Smooth muscle cell (in vitro differentiated cells): Measurements from ENCODE around the gene GSTO2. TPM values are rescaled to one million over a fixed set of nuclear protein-coding genes. Genes with fewer than 3 reads are reported as not detected.
A peak's percentile ranks its signal among the peaks of the same experiment; 100 is the strongest.

Experiments used
- DNase-seq: peaks from one replicate; lab custom pipeline; 2025; ENCODE audit not compliant: unreplicated experiment; lab: John Stamatoyannopoulos, UW
- H2AFZ ChIP-seq: fragments of 200-600 bp; sonication (generic); 2 replicates; pipeline ENCODE4 v1.6.0; 2016; ENCODE audit warnings: antibody characterized with exemption, low read depth, mild to moderate bottlenecking
- H3F3A ChIP-seq: fragments of 200-600 bp; sonication (generic); 2 replicates; pipeline ENCODE4 v1.6.0; 2017; ENCODE audit warnings: antibody characterized with exemption, low read depth
- H3K27ac ChIP-seq: fragments of 200-600 bp; sonication (generic); 2 replicates; pipeline ENCODE4 v1.5.1; 2016; ENCODE audit warnings: low read depth, mild to moderate bottlenecking
- H3K27me3 ChIP-seq: fragments of 200-600 bp; sonication (generic); 2 replicates; pipeline ENCODE4 v1.6.1; 2016; ENCODE audit warnings: low read depth, mild to moderate bottlenecking
- H3K36me3 ChIP-seq: fragments of 200-600 bp; sonication (generic); 2 replicates; pipeline ENCODE4 v1.5.1; 2016; ENCODE audit warnings: low read depth
- H3K4me1 ChIP-seq: fragments of 200-600 bp; sonication (generic); 2 replicates; pipeline ENCODE4 v1.5.1; 2016; ENCODE audit warnings: low read depth
- H3K4me2 ChIP-seq: fragments of 200-600 bp; sonication (generic); 2 replicates; pipeline ENCODE4 v1.6.0; 2016; ENCODE audit warnings: mild to moderate bottlenecking
- H3K4me3 ChIP-seq: fragments of 200-600 bp; sonication (generic); 2 replicates; pipeline ENCODE4 v1.5.1; 2016; ENCODE audit warnings: mild to moderate bottlenecking
- H3K79me2 ChIP-seq: fragments of 200-600 bp; sonication (generic); 2 replicates; pipeline ENCODE4 v1.6.0; 2016; ENCODE audit warnings: low read depth, mild to moderate bottlenecking
- H3K9ac ChIP-seq: fragments of 200-600 bp; sonication (generic); 2 replicates; pipeline ENCODE4 v1.6.0; 2016; ENCODE audit warnings: low read depth
- H3K9me3 ChIP-seq: fragments of 200-600 bp; sonication (generic); replicated peaks from 2 replicates; pipeline ENCODE4 v1.5.1; 2016; ENCODE audit warnings: low read depth
- H4K20me1 ChIP-seq: fragments of 200-600 bp; sonication (generic); 2 replicates; pipeline ENCODE4 v1.6.0; 2016; ENCODE audit warnings: low read depth
- WGBS: methylation state at CpG from one replicate; pipeline ENCODE4 v1.1.7; 2016; ENCODE audit warnings: low lambda C conversion rate; 5-methylcytosine and 5-hydroxymethylcytosine counted together
- polyA plus RNA-seq: library from polyadenylated mRNA; unstranded; fragments of >200 nt; fragmentation: Nextera tagmentation; extraction: Ambion mirVana; gene quantifications from 2 replicates; pipeline ENCODE4 v1.2.1, GENCODE V29; 2016
- total RNA-seq: library from RNA; depleted of rRNA; stranded (reverse); fragments of >200 nt; gene quantifications from 2 replicates; pipeline ENCODE4 v1.2.3, GENCODE V29; 2014
- TF ChIP-seq, protein P1 (sequence below): fragments of 200-600 bp; sonication (generic); IDR thresholded peaks from 2 replicates; pipeline ENCODE4 v1.5.1; 2017; ENCODE audit warnings: borderline replicate concordance, mild to moderate bottlenecking, antibody characterized with exemption; ENCODE audit not compliant: insufficient read depth, poor library complexity, severe bottlenecking

The GSTO2 gene
- total and polyA plus RNA-seq, 2 experiments from 2014 or later, result 2.1 to 3.7 TPM

DNA sequence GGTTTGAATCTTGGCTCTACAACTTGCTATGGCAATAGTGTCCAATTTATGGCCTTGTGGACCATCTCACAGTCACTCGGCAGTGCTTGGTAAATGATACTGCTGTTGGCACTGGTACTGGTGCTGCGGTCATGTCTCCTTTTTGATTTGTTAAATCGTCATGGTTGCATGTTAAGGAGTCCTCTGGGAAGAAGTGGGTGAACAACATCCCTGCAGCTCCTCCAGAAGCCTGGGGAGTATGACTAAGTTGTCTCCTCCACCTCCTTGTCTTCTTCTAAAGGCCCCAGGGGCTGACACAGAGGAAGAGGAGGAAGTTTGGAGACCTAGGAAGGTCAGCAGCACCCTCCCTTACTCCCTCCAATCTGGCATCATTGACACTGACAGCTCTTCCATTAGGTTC, 60.8 kb downstream of the GSTO2 start:
- no peaks in the 10 kb centered on the region for H3K9me3 ChIP-seq
- peaks cover 76% of the 10 kb centered on the region for H3K4me1 ChIP-seq
- H4K20me1 ChIP-seq, result peaks cover 89% of the 10 kb centered on the region
- H3K79me2 ChIP-seq, result peaks cover 62% of the 10 kb centered on the region
- H3K9ac ChIP-seq, result peak overlapping the region; percentile 97
- WGBS, result 51% methylated on average over 3 of the region's 3 CpGs
- H3K27ac ChIP-seq, result peak overlapping the region; percentile 99
- H3K27me3 ChIP-seq, result no peaks in the 10 kb centered on the region
- peaks cover 35% of the 10 kb centered on the region for H3F3A ChIP-seq
- DNase-seq, result no peak
- no peak overlapping the region for H3K4me3 ChIP-seq
- H3K4me2 ChIP-seq, result peak overlapping the region; percentile 83
- H3K36me3 ChIP-seq, result no peaks in the 10 kb centered on the region
- no peak overlapping the region for H2AFZ ChIP-seq
- TF ChIP-seq, protein P1, sequence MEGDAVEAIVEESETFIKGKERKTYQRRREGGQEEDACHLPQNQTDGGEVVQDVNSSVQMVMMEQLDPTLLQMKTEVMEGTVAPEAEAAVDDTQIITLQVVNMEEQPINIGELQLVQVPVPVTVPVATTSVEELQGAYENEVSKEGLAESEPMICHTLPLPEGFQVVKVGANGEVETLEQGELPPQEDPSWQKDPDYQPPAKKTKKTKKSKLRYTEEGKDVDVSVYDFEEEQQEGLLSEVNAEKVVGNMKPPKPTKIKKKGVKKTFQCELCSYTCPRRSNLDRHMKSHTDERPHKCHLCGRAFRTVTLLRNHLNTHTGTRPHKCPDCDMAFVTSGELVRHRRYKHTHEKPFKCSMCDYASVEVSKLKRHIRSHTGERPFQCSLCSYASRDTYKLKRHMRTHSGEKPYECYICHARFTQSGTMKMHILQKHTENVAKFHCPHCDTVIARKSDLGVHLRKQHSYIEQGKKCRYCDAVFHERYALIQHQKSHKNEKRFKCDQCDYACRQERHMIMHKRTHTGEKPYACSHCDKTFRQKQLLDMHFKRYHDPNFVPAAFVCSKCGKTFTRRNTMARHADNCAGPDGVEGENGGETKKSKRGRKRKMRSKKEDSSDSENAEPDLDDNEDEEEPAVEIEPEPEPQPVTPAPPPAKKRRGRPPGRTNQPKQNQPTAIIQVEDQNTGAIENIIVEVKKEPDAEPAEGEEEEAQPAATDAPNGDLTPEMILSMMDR, result no peak

GRCh38 chr10:104330168-104331110, 61.5 kb downstream of the GSTO2 start:
- Histone ChIP-seq H3K36me3 (no peaks in the 10 kb centered on the region), H3K4me1 (peaks cover 77% of the 10 kb centered on the region), H3K79me2 (peaks cover 62% of the 10 kb centered on the region), H3K4me2 (peak overlapping the region; percentile 83), H4K20me1 (peaks cover 89% of the 10 kb centered on the region), H3F3A (peaks cover 35% of the 10 kb centered on the region), H3K9ac (peak overlapping the region; percentile 97), H3K4me3 (no peak overlapping the region), H2AFZ (no peak overlapping the region), H3K27me3 (no peaks in the 10 kb centered on the region), H3K9me3 (no peaks in the 10 kb centered on the region), H3K27ac (peak overlapping the region; percentile 99)
- peak; percentile 22 for DNase-seq
- WGBS, result 19% methylated on average over 8 of the region's 8 CpGs
- TF ChIP-seq, protein P1, result no peak

- Histone ChIP-seq H4K20me1 (peaks cover 89% of the 10 kb centered on the region), H2AFZ (no peak overlapping the region), H3F3A (peaks cover 35% of the 10 kb centered on the region), H3K27me3 (no peaks in the 10 kb centered on the region), H3K9me3 (no peaks in the 10 kb centered on the region), H3K27ac (peak overlapping the region; percentile 99), H3K9ac (peak overlapping the region; percentile 97), H3K4me1 (peaks cover 82% of the 10 kb centered on the region), H3K79me2 (peaks cover 62% of the 10 kb centered on the region), H3K4me3 (peak overlapping the region; percentile 3), H3K36me3 (no peaks in the 10 kb centered on the region), H3K4me2 (peak overlapping the region; percentile 83)
- TF ChIP-seq, protein P1, result no peak
- DNase-seq, result no peak
- WGBS, result 37% methylated on average over 9 of the region's 9 CpGs
Measured at GRCh38 chr10:104331208-104331838, 62.3 kb downstream of the GSTO2 start.
